Measurements from ENCODE around the gene MCRIP1.
A peak's percentile ranks its signal among the peaks of the same experiment; 100 is the strongest.

MCRIP1 gene

GRCh38 chr17:81870131-81870980 is 37.3 kb upstream of the MCRIP1 start:
- ChIA-PET CTCF (interaction anchor here (0.7 to 2.5 kb wide), 12 partner anchors 9 to 227 kb away, joined by 3 to 10 read pairs (median 6); partner anchors contain the start of genes FASN, MAFG, MCRIP1 and P4HB), POLR2A (interaction anchor here (0.6 to 2.5 kb wide), 4 partner anchors 10 to 187 kb away, joined by 3 to 21 read pairs (median 3); partner anchors contain the start of genes ARL16, HGS and P4HB)
- TF ChIP-seq CTCF (IDR thresholded peaks at IDR 0.05; ENCODE audit: control extremely low read depth, extremely low read depth, low read depth, missing control alignments): no peak
- no peak for DNase-seq (ENCODE audit: extremely low spot score)

- ChIA-PET CTCF (interaction anchor here (0.7 to 2.5 kb wide), 17 partner anchors 8 to 228 kb away, joined by 3 to 10 read pairs (median 4); partner anchors contain the start of genes FASN, MAFG, MCRIP1 and NPB), POLR2A (interaction anchor here (0.7 to 2.5 kb wide), 5 partner anchors 9 to 186 kb away, joined by 3 to 21 read pairs (median 3); partner anchors contain the start of genes ARL16, HGS and P4HB)
- DNase-seq (ENCODE audit: extremely low spot score): peak; percentile 72
- peak; percentile 88 for TF ChIP-seq CTCF (IDR thresholded peaks at IDR 0.05; ENCODE audit: control extremely low read depth, extremely low read depth, low read depth, missing control alignments)
These were observed 36.4 kb upstream of the MCRIP1 start for GRCh38 chr17:81869221-81870130.

- no peak for DNase-seq (ENCODE audit: extremely low spot score)
- POLR2A ChIA-PET: interaction anchor here (0.9 to 2.5 kb wide), 3 partner anchors 9 to 49 kb away, joined by 3 to 21 read pairs (median 3); partner anchors contain the start of gene P4HB
- CTCF ChIA-PET: interaction anchor here (0.7 to 2.5 kb wide), 12 partner anchors 10 to 138 kb away, joined by 3 to 10 read pairs (median 4); partner anchors contain the start of genes MAFG, MCRIP1 and NPB
- no peak for TF ChIP-seq CTCF (IDR thresholded peaks at IDR 0.05; ENCODE audit: control extremely low read depth, extremely low read depth, low read depth, missing control alignments)
These were observed 35.7 kb upstream of the MCRIP1 start for GRCh38 chr17:81868674-81869220.

GRCh38 chr17:81867991-81868673 is 35.0 kb upstream of the MCRIP1 start:
- no peak for DNase-seq (ENCODE audit: extremely low spot score)
- TF ChIP-seq CTCF (IDR thresholded peaks at IDR 0.05; ENCODE audit: control extremely low read depth, extremely low read depth, low read depth, missing control alignments): no peak
- ChIA-PET POLR2A (interaction anchor here (2.5 kb wide), 1 partner anchor 8 kb away, joined by 21 read pairs; the partner anchor contains the start of gene P4HB), CTCF (interaction anchor here (2.5 kb wide), 1 partner anchor 9 kb away, joined by 9 read pairs; no protein-coding TSS in a partner anchor)

- CTCF ChIA-PET: no interaction called here
- DNase-seq (ENCODE audit: extremely low spot score): no peak
These were observed 34.3 kb upstream of the MCRIP1 start for GRCh38 chr17:81867170-81867990.

More at GRCh38 chr17:81867170-81867990, 34.3 kb upstream of the MCRIP1 start:
- POLR2A ChIA-PET: interaction anchor here (0.7 to 1.5 kb wide), 2 partner anchors 18 to 456 kb away, joined by 3 read pairs; no protein-coding TSS in a partner anchor
- no peak for TF ChIP-seq CTCF (IDR thresholded peaks at IDR 0.05; ENCODE audit: control extremely low read depth, extremely low read depth, low read depth, missing control alignments)
